GM18873 (cell line): ENCODE data around the gene RASSF6.
"Not testable (repeated sequence)": the region's sequence is repeated elsewhere in the genome, so short reads cannot be mapped to it uniquely, and the experiment has no call there.

Source experiments
- ATAC-seq: cut with Tn5 transposase; IDR thresholded peaks from one replicate; pipeline ENCODE4 v1.9.1; 2021; ENCODE audit warnings: mild to moderate bottlenecking, moderate library complexity, moderate number of reproducible peaks; ENCODE audit not compliant: unreplicated experiment, low FRiP score

The RASSF6 gene

GRCh38 chr4:73613130-73613529 is 7.1 kb downstream of the RASSF6 start:
- no peak for ATAC-seq

- no peak for ATAC-seq
Measured at GRCh38 chr4:73612032-73612431, 8.2 kb downstream of the RASSF6 start.

- ATAC-seq = no peak
Measured at GRCh38 chr4:73609706-73610105, 10.5 kb downstream of the RASSF6 start.

GRCh38 chr4:73608689-73609594 is 11.3 kb downstream of the RASSF6 start:
- ATAC-seq = peak; percentile 30

- ATAC-seq = no peak
Measured at GRCh38 chr4:73607375-73608033, 12.7 kb downstream of the RASSF6 start.

- peak; percentile 85 for ATAC-seq
Measured at GRCh38 chr4:73606465-73606974, 13.7 kb downstream of the RASSF6 start.

- ATAC-seq = no peak
Measured at GRCh38 chr4:73603854-73604584, 16.2 kb downstream of the RASSF6 start.

GRCh38 chr4:73603271-73603710 is 16.9 kb downstream of the RASSF6 start:
- ATAC-seq = peak; percentile 38

- ATAC-seq = no peak
Measured at GRCh38 chr4:73600954-73601353, 19.3 kb downstream of the RASSF6 start.

- ATAC-seq = peak; percentile 30
Measured at GRCh38 chr4:73599182-73599581, 21.1 kb downstream of the RASSF6 start.

- no peak for ATAC-seq
Measured at GRCh38 chr4:73597594-73597993, 22.6 kb downstream of the RASSF6 start.

- ATAC-seq = not testable (repeated sequence)
Measured at GRCh38 chr4:73597183-73597582, 23.1 kb downstream of the RASSF6 start.

GRCh38 chr4:73596001-73596400 is 24.2 kb downstream of the RASSF6 start:
- no peak for ATAC-seq

GRCh38 chr4:73593631-73594241 is 26.5 kb downstream of the RASSF6 start:
- no peak for ATAC-seq

- peak; percentile 93 for ATAC-seq
Measured at GRCh38 chr4:73589887-73590801, 30.1 kb downstream of the RASSF6 start.

GRCh38 chr4:73589261-73589847 is 30.9 kb downstream of the RASSF6 start:
- ATAC-seq = peak; percentile 21

GRCh38 chr4:73588613-73589012 is 31.6 kb downstream of the RASSF6 start:
- no peak for ATAC-seq

- no peak for ATAC-seq
Measured at GRCh38 chr4:73586666-73587065, 33.6 kb downstream of the RASSF6 start.

GRCh38 chr4:73586040-73586439 is 34.2 kb downstream of the RASSF6 start:
- ATAC-seq = no peak
